H9 (cell line): ENCODE measurements around the gene OR52I2. TPM values are rescaled to one million over a fixed set of nuclear protein-coding genes. Genes with fewer than 3 reads are reported as not detected.

Source experiments
- DNase-seq: peaks from one replicate; pipeline ENCODE4 v3.0.0-alpha.2; 2017
- H2AFZ ChIP-seq: one replicate; pipeline ENCODE4 v1.6.1; 2013; ENCODE audit warnings: mild to moderate bottlenecking, low read length, control low read depth, moderate library complexity
- H2AK5ac ChIP-seq: 2 replicates; pipeline ENCODE4 v1.6.1; 2013; ENCODE audit warnings: low read length, control low read depth, mixed read lengths; ENCODE audit not compliant: insufficient read length
- H2BK120ac ChIP-seq: one replicate; pipeline ENCODE4 v1.6.1; 2013; ENCODE audit warnings: low read depth, mild to moderate bottlenecking, low read length, control low read depth, inconsistent platforms; ENCODE audit not compliant: poor library complexity, severe bottlenecking
- H2BK12ac ChIP-seq: 2 replicates; pipeline ENCODE4 v1.6.1; 2013; ENCODE audit warnings: low read length, control low read depth, mixed read lengths, low read depth; ENCODE audit not compliant: insufficient read length
- H2BK15ac ChIP-seq: 2 replicates; pipeline ENCODE4 v1.6.1; 2013; ENCODE audit warnings: low read depth, low read length, control low read depth
- H2BK20ac ChIP-seq: one replicate; pipeline ENCODE4 v1.6.1; 2013; ENCODE audit warnings: low read depth, mild to moderate bottlenecking, low read length, control low read depth, inconsistent platforms; ENCODE audit not compliant: poor library complexity, severe bottlenecking
- H2BK5ac ChIP-seq: 2 replicates; pipeline ENCODE4 v1.6.1; 2013; ENCODE audit warnings: low read length, control low read depth, mixed read lengths; ENCODE audit not compliant: insufficient read length
- H3K14ac ChIP-seq: 2 replicates; pipeline ENCODE4 v1.6.1; 2013; ENCODE audit warnings: low read length, control low read depth; ENCODE audit not compliant: insufficient read depth
- H3K18ac ChIP-seq: 2 replicates; pipeline ENCODE4 v1.6.1; 2013; ENCODE audit warnings: low read depth, mild to moderate bottlenecking, mixed read lengths, low read length, control low read depth; ENCODE audit not compliant: insufficient read length
- H3K23ac ChIP-seq: 2 replicates; pipeline ENCODE4 v1.6.1; 2013; ENCODE audit warnings: low read length, control low read depth, mixed read lengths, low read depth; ENCODE audit not compliant: insufficient read length
- H3K23me2 ChIP-seq: 2 replicates; pipeline ENCODE4 v1.6.1; 2013; ENCODE audit warnings: low read depth, mild to moderate bottlenecking, mixed read lengths, low read length, control low read depth; ENCODE audit not compliant: insufficient read length, poor library complexity, severe bottlenecking
- H3K27ac ChIP-seq: 2 replicates; pipeline ENCODE4 v1.5.1; 2013; ENCODE audit warnings: low read length, control low read depth, mixed read lengths, low read depth; ENCODE audit not compliant: insufficient read length
- H3K27me3 ChIP-seq: 2 replicates; pipeline ENCODE4 v1.6.1; 2013; ENCODE audit warnings: low read length, control low read depth, inconsistent platforms; ENCODE audit not compliant: insufficient read depth
- H3K4ac ChIP-seq: 2 replicates; pipeline ENCODE4 v1.6.1; 2013; ENCODE audit warnings: low read depth, mild to moderate bottlenecking, control low read depth, inconsistent platforms, low read length, moderate library complexity
- H3K4me1 ChIP-seq: 2 replicates; pipeline ENCODE4 v1.6.1; 2013; ENCODE audit warnings: low read length, control low read depth, inconsistent platforms; ENCODE audit not compliant: insufficient read depth
- H3K4me2 ChIP-seq: 2 replicates; pipeline ENCODE4 v1.6.1; 2013; ENCODE audit warnings: low read length, control low read depth, mixed read lengths; ENCODE audit not compliant: insufficient read length, insufficient read depth
- H3K56ac ChIP-seq: 2 replicates; pipeline ENCODE4 v1.6.1; 2013; ENCODE audit warnings: low read depth, mild to moderate bottlenecking, mixed read lengths, low read length, control low read depth; ENCODE audit not compliant: insufficient read length
- H3K79me1 ChIP-seq: 2 replicates; pipeline ENCODE4 v1.6.1; 2013; ENCODE audit warnings: low read depth, mild to moderate bottlenecking, moderate library complexity, low read length, control low read depth, inconsistent platforms; ENCODE audit not compliant: insufficient read depth, poor library complexity, severe bottlenecking
- H3K79me2 ChIP-seq: 2 replicates; pipeline ENCODE4 v1.6.1; 2013; ENCODE audit warnings: low read length, control low read depth, inconsistent platforms; ENCODE audit not compliant: insufficient read depth
- H3K9ac ChIP-seq: 2 replicates; pipeline ENCODE4 v1.6.1; 2013; ENCODE audit warnings: low read length, control low read depth, mixed read lengths; ENCODE audit not compliant: insufficient read length; ENCODE audit errors: extremely low read depth
- H3K9me3 ChIP-seq: one replicate; pipeline ENCODE4 v1.6.1; 2013; ENCODE audit warnings: low read depth, low read length, inconsistent platforms; ENCODE audit not compliant: control insufficient read depth
- H3T11ph ChIP-seq: one replicate; pipeline ENCODE4 v1.6.1; 2013; ENCODE audit warnings: mild to moderate bottlenecking, low read length, control low read depth, inconsistent platforms
- H4K20me1 ChIP-seq: one replicate; pipeline ENCODE4 v1.6.1; 2013; ENCODE audit not compliant: control insufficient read depth, insufficient read length, insufficient read depth
- H4K5ac ChIP-seq: 2 replicates; pipeline ENCODE4 v1.6.1; 2013; ENCODE audit warnings: low read depth, mild to moderate bottlenecking, mixed read lengths, low read length, control low read depth; ENCODE audit not compliant: insufficient read length
- H4K8ac ChIP-seq: replicated peaks from 2 replicates; pipeline ENCODE4 v1.6.1; 2013; ENCODE audit warnings: low read length, control low read depth, mixed read lengths, low read depth; ENCODE audit not compliant: insufficient read length
- H4K91ac ChIP-seq: 2 replicates; pipeline ENCODE4 v1.6.1; 2013; ENCODE audit warnings: low read depth, mild to moderate bottlenecking, moderate library complexity, mixed read lengths, low read length, control low read depth; ENCODE audit not compliant: insufficient read length
- H3K27ac Mint-ChIP-seq, 3 experiments: 2 replicates in 2 of 3; 3 replicates in 1 of 3; pipeline ENCODE4 v1.8.0; 2020 to 2021; ENCODE audit warnings: mixed read lengths in 3 of 3, mild to moderate bottlenecking in 1 of 3, moderate library complexity in 1 of 3
- H3K27me3 Mint-ChIP-seq: 2 replicates; pipeline ENCODE4 v1.8.0; 2021; ENCODE audit warnings: low read depth, mild to moderate bottlenecking, moderate library complexity, mixed read lengths
- H3K36me3 Mint-ChIP-seq, 3 experiments: 2 replicates in 2 of 3; 3 replicates in 1 of 3; pipeline ENCODE4 v1.8.0; 2020 to 2021; ENCODE audit warnings: low read depth in 3 of 3, mixed read lengths in 3 of 3; ENCODE audit not compliant: insufficient read depth in 1 of 3
- H3K4me1 Mint-ChIP-seq, 2 experiments: 2 replicates each; pipeline ENCODE4 v1.8.0; 2020; ENCODE audit warnings: mixed read lengths in 2 of 2
- H3K4me3 Mint-ChIP-seq, 2 experiments: 2 replicates in 1 of 2; 3 replicates in 1 of 2; pipeline ENCODE4 v1.8.0; 2020 to 2021; ENCODE audit warnings: mild to moderate bottlenecking in 2 of 2, mixed read lengths in 2 of 2, moderate library complexity in 1 of 2
- H3K9me3 Mint-ChIP-seq, 2 experiments: 2 replicates in 1 of 2; 3 replicates in 1 of 2; pipeline ENCODE4 v1.8.0; 2020; ENCODE audit warnings: mild to moderate bottlenecking in 2 of 2, mixed read lengths in 2 of 2, moderate library complexity in 1 of 2
- CTCF ChIP-seq: fragments of 200-600 bp; sonication (generic); conservative IDR thresholded peaks from 3 replicates; pipeline ENCODE4 v1.8.0; 2021; ENCODE audit warnings: antibody characterized with exemption, mild to moderate bottlenecking
- WGBS: extraction: QIAGEN DNeasy Blood & Tissue Kit; methylation state at CpG from one replicate; pipeline ENCODE4 v1.1.7; 2013; ENCODE audit warnings: missing lambda C conversion rate, low lambda C conversion rate, mixed read lengths; ENCODE audit not compliant: insufficient read length; ENCODE audit errors: extremely low coverage; 5-methylcytosine and 5-hydroxymethylcytosine counted together
- total RNA-seq: library from RNA; stranded (reverse); gene quantifications from 2 replicates; pipeline ENCODE4 v1.2.1, GENCODE V29; 2021

Gene OR52I2
- total RNA-seq, 1 experiment from 2014 or later, result not detected

DNA sequence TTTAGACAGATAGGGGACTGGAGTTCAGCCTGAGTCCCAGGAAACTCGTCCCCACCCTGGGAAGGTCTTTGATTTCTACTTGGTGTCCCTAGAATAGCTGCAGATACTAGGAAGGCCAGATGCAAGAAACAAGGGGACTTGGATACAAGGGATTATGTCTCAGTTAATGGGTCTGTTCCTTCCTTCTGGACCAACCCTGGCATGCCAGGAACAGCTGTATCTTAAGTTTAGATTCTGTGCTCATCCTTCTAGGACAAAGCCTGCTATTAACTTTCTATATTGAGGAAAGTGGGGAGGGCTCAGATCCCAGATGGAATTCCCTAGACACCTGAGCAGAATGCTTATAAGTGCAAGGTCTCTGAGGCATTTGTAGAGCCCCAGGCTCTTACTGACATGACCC lies 40.5 kb upstream of the OR52I2 start:
- H3K27me3 Mint-ChIP-seq, result peaks cover 23% of the 10 kb centered on the region
- DNase-seq, result no peak
- Histone ChIP-seq H3K79me1 (no peaks in the 10 kb centered on the region), H3K4me2 (no peak overlapping the region), H3K4ac (no peak overlapping the region), H3K23ac (no peak overlapping the region), H3K18ac (no peak overlapping the region), H3K27ac (no peak overlapping the region), H4K91ac (no peak overlapping the region), H3K56ac (no peak overlapping the region), H2BK120ac (no peak overlapping the region), H2BK12ac (no peak overlapping the region), H3K4me1 (no peaks in the 10 kb centered on the region), H4K20me1 (no peaks in the 10 kb centered on the region), H3K23me2 (no peaks in the 10 kb centered on the region), H4K5ac (no peak overlapping the region), H3K14ac (no peak overlapping the region), H3K79me2 (no peaks in the 10 kb centered on the region), H4K8ac (no peak overlapping the region), H3K9ac (no peak overlapping the region), H2AFZ (no peak overlapping the region), H2BK15ac (no peak overlapping the region), H2AK5ac (no peak overlapping the region), H3T11ph (no peak overlapping the region), H3K9me3 (no peaks in the 10 kb centered on the region), H3K27me3 (no peaks in the 10 kb centered on the region), H2BK5ac (no peak overlapping the region), H2BK20ac (no peak overlapping the region)
- H3K4me1 Mint-ChIP-seq, result no peaks in the 10 kb centered on the region
- TF ChIP-seq CTCF, result no peak
- H3K27ac Mint-ChIP-seq, result no peak overlapping the region
- H3K4me3 Mint-ChIP-seq, result no peak overlapping the region
- no peaks in the 10 kb centered on the region for H3K9me3 Mint-ChIP-seq
- no CpG with 5 or more reads among the region's 1 CpG for WGBS
- no peaks in the 10 kb centered on the region for H3K36me3 Mint-ChIP-seq
